Cardiac muscle cell (in vitro differentiated cells and primary cell): ENCODE results near the gene SCRT2. TPM values are rescaled to one million over a fixed set of nuclear protein-coding genes. Genes with fewer than 3 reads are reported as not detected.

Experiments
- DNase-seq, 2 donors: peaks; one replicate each; pipeline versions ENCODE4 v3.0.0 to v3.0.0-alpha.2; 2010 to 2017; ENCODE audit warnings: low read depth in 1 of 2, low spot score in 1 of 2
- H3K27ac ChIP-seq: fragments of 200-600 bp; sonication (generic); 2 replicates; pipeline ENCODE4 v1.5.1; 2016
- H3K27me3 ChIP-seq: fragments of 200-600 bp; sonication (generic); 2 replicates; pipeline ENCODE4 v1.6.0; 2016; ENCODE audit warnings: control low read depth
- H3K36me3 ChIP-seq: fragments of 200-600 bp; sonication (generic); 2 replicates; pipeline ENCODE4 v1.5.1; 2016; ENCODE audit warnings: control low read depth
- H3K4me1 ChIP-seq: fragments of 200-600 bp; sonication (generic); 2 replicates; pipeline ENCODE4 v1.8.1; 2017; ENCODE audit warnings: low read depth, mild to moderate bottlenecking, mixed run types
- H3K4me3 ChIP-seq: fragments of 200-600 bp; sonication (generic); 2 replicates; pipeline ENCODE4 v1.5.1; 2016; ENCODE audit warnings: mild to moderate bottlenecking
- H3K9me3 ChIP-seq: fragments of 200-600 bp; sonication (generic); 2 replicates; pipeline ENCODE4 v1.5.1; 2017; ENCODE audit warnings: low read depth, mild to moderate bottlenecking, control low read depth
- CTCF ChIP-seq: IDR thresholded peaks from 2 replicates; pipeline ENCODE4 v1.5.1; 2012; ENCODE audit warnings: low read depth, mild to moderate bottlenecking, low read length
- polyA plus RNA-seq: library from polyadenylated mRNA; unstranded; fragments of >200 nt; fragmentation: Nextera tagmentation; extraction: Ambion mirVana; gene quantifications from 2 replicates; pipeline ENCODE4 v1.2.1, GENCODE V29; 2016
- total RNA-seq: library from RNA; depleted of rRNA; stranded (reverse); fragments of >200 nt; gene quantifications from 2 replicates; pipeline ENCODE4 v1.2.3, GENCODE V29; 2016

Gene SCRT2
- total and polyA plus RNA-seq, 2 experiments from 2014 or later: not detected

GRCh38 chr20:710780-711450, 35.3 kb upstream of the SCRT2 start:
- no peaks in the 10 kb centered on the region for H3K4me1 ChIP-seq
- no peak for DNase-seq
- no peaks in the 10 kb centered on the region for H3K36me3 ChIP-seq
- H3K27me3 ChIP-seq: no peaks in the 10 kb centered on the region
- no peak for TF ChIP-seq CTCF
- no peaks in the 10 kb centered on the region for H3K9me3 ChIP-seq
- H3K4me3 ChIP-seq: no peak overlapping the region
- H3K27ac ChIP-seq: no peak overlapping the region

- no peak for TF ChIP-seq CTCF
- H3K9me3 ChIP-seq: no peaks in the 10 kb centered on the region
- no peaks in the 10 kb centered on the region for H3K27me3 ChIP-seq
- peak overlapping the region; percentile 43 for H3K4me3 ChIP-seq
- no peaks in the 10 kb centered on the region for H3K36me3 ChIP-seq
- no peak overlapping the region for H3K27ac ChIP-seq
- DNase-seq: peak in 1 of 2 donors; percentile 29
- H3K4me1 ChIP-seq: no peaks in the 10 kb centered on the region
These were observed 34.6 kb upstream of the SCRT2 start for GRCh38 chr20:709991-710779.

- no peaks in the 10 kb centered on the region for H3K4me1 ChIP-seq
- no peak overlapping the region for H3K27ac ChIP-seq
- no peaks in the 10 kb centered on the region for H3K27me3 ChIP-seq
- no peak for TF ChIP-seq CTCF
- H3K9me3 ChIP-seq: no peaks in the 10 kb centered on the region
- DNase-seq: peak in 1 of 2 donors; percentile 8
- peak overlapping the region; percentile 43 for H3K4me3 ChIP-seq
- H3K36me3 ChIP-seq: no peaks in the 10 kb centered on the region
These were observed 33.8 kb upstream of the SCRT2 start for GRCh38 chr20:709423-709822.

- no peaks in the 10 kb centered on the region for H3K36me3 ChIP-seq
- TF ChIP-seq CTCF: no peak
- no peak overlapping the region for H3K4me3 ChIP-seq
- no peaks in the 10 kb centered on the region for H3K4me1 ChIP-seq
- H3K27ac ChIP-seq: no peak overlapping the region
- no peaks in the 10 kb centered on the region for H3K27me3 ChIP-seq
- no peaks in the 10 kb centered on the region for H3K9me3 ChIP-seq
- DNase-seq: no peak
These were observed 33.4 kb upstream of the SCRT2 start for GRCh38 chr20:708956-709355.

- no peaks in the 10 kb centered on the region for H3K4me1 ChIP-seq
- no peak for TF ChIP-seq CTCF
These were observed 32.0 kb upstream of the SCRT2 start for GRCh38 chr20:707451-708110.

More at GRCh38 chr20:707451-708110, 32.0 kb upstream of the SCRT2 start:
- Histone ChIP-seq H3K4me3 (no peak overlapping the region), H3K9me3 (no peaks in the 10 kb centered on the region), H3K27me3 (no peaks in the 10 kb centered on the region), H3K36me3 (no peaks in the 10 kb centered on the region), H3K27ac (no peak overlapping the region)
- DNase-seq: no peak
